NCI-H1092 (cell line): ENCODE results near the gene KLF4.

Experiments used
- DNase-seq: peaks from one replicate; lab custom pipeline; 2025; lab: John Stamatoyannopoulos, UW

The KLF4 gene

DNA sequence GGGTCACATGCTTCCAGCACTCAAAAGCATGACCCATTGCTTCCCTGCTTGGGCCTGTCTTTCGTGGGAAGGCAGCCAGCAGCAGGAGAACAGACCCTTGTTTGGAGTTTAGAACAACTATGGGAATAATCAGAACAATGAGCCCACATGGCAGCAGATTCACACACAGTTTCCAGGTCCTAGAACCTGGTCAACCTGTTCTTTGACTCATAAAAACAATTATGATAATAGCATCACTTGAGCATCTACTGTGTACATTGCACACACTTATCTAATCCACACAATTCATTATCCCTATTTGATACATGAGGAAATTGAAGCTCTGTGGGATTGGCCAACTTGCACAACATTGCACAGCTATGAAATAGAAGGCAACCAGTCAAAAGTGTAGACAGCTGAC lies 41.7 kb downstream of the KLF4 start:
- no peak for DNase-seq

DNA sequence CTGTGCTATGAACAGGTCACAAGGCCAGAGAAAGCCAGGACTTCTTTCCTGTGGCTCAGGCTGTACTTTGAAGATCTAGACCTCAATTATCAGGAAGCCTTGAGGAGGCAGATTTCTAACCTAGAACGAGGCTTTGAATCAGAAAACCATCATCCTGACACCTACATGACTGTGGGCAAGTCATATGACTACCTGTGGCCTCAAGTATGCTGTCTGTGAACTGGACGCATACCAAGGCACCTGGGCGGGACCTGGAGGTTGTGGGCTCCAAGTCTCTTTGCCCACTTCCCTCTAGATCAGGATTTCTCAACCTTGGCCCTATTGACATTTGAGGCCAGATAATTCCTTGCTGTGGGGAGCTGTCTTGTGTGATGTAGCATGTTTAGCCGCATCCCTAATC lies 42.5 kb downstream of the KLF4 start:
- no peak for DNase-seq

DNA sequence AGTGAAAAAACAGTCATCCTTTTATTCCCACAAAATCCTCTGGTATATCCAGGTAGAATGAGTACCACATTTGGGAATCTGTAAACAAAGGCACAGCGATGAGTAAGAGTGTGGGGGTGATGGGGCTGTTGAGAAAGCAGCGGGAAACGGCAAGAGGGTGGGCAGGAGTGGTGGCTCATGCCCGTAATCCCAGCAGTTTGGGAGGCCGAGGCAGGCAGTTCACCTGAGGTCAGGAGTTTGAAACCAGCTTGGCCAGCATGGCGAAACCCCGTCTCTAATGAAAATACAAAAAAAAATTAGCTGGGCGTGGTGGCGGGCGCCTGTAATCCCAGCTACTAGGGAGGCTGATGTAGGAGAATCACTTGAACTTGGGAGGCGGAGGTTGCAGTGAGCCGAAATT lies 43.1 kb downstream of the KLF4 start:
- DNase-seq = no peak

DNA sequence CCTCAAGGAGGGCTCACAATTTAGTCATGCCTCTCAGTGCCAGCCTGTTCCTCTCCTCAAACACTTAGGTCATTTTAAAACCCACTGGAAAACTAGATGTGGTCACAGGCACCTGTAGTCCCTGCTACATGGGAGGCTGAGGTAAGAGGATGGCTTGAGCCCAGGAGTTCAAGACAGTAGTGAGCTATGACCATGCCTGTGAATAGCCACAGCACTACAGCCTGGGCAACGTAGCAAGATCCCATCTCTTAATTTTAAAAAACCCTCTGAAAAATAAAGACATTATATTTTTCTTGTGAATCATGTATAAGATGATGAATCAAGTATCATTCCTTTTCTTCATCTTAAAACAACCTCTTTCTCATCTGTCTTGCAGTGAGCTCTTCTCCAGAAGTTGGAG lies 45.8 kb downstream of the KLF4 start:
- no peak for DNase-seq

DNA sequence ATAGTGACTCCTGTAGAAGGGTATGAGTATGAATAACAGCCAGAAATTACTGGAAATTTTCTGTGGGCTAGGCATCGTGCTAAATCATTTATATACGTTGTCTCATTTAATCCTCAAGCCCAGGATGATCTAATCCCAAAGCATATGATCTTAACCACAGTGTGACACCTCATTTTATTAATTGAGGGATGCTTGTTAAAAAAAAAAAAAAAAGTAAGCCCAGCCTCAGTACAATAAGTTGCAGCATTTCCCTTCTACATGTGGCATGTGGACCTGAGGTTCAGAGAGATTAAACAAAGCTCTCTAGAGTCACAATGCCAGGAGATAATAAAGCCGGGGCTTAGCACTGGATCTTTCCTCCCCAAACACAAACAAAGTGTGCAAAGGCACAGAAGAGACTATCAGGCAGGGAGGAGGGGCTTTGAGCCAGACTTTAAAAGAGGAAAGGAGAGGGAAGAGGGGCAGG lies 49.5 kb downstream of the KLF4 start:
- DNase-seq = no peak

DNA sequence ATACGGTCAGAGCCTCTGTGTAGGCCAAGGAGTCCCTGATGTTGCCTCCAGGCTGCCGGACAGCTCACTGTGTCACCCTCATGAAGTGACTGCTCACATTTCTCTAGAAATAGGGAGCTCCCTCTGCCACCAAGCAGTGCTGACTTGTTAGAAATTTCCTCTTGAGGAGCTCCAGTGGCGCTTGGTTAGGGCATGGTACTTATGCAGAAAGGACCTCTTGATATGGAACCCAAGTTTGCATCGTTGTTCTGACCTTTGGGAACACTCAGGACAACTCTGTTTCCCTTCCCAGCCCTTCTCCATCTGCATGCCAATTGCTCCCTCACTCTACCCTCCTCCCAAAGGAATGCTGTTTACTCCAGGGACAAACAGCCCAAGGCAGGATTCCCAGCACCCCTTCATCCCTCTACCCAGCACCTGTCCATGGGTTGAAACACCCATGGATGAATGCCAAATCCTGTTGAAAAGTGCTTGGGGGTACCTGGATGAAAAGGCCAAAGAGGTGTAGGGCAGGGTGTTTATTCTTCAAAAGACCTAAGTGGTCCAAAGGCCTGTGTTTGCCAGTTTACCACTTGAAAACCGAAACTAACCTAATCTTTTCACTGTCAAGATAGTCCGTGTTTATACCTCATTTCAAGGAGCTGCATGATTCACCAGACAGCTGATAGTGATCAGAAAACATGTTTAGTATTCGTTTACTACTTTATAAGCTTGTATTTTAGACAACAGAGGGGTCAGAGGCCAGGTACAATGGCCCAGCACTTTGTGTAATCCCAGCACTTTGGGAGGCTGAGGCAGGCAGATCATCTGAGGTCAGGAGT lies 51.1 kb downstream of the KLF4 start:
- DNase-seq = no peak

DNA sequence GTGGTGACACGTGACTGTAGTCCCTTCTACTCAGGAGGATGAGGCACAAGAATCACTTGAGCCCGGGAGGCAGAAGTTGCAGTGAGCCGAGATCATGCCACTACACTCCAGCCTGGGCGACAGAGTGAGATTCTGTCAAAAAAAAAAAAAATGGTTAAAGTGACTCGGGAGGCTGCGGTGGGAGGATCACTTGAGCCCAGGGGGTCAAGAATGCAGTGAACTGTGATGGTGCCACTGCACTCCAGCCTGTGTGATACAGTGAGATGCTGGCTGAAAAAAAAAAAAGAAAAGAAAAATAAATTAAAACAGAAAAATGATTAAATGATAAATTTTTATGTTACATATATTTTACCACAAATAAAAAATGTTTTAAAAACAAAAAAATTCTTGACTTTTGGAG lies 51.9 kb downstream of the KLF4 start:
- DNase-seq = no peak

DNA sequence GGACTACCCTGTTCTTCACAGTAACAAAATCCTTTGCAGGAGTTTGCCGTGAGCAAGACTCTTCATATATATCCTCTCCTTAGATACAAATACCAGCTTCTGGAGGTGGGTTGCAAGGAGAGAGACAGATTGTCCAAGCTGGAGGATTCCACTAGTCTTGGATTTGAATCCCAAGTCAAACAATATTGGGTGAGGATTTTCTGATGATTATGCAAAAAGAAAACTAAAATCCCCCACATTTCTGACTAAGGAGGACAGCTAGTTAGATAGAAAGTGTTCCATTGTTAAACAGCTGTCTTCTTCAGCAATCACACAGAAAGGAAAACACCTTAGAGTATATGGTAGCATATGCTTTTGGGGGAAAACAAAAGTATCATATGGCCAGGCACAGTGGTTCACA lies 54.2 kb downstream of the KLF4 start:
- no peak for DNase-seq
